ENCODE data around the gene TMEM239.

Gene TMEM239

DNA sequence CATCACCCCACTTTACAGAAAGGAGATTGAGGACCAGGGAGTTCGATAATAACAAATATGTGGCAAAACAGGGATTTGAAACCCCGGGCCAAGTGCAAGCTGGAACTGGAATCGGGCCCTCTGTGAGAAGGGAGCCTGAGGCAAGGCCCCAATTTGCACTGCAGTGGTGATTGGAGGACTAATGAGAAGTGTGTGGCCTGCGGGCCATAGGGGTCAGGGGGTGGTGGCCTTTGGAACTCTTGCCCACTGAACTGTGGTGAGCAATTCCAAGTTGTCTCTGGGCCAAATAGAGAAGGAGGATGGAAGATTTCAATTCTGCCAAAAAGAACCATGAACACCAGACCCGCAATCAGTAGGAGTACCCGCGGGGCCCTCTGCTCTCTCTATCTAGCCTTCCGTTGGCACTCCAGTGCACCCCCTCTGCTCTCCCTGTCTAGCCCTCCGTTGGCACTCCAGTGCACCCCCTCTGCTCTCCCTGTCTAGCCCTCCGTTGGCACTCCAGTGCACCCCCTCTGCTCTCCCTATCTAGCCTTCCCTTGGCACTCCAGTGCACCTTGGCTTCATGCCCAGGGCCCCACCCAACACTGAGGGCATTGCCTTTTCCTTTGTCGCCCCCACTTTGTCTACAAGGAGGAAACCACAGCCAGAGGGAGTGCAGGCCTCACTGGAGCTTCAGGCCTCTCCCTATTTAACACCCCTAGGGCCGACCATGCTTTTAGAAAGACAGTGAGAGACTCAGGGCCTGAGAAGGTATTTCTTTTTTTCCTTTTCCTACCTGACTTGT lies 51.1 kb downstream of the TMEM239 start:
- Histone ChIP-seq H2AFZ (ENCODE audit: low read length) (no peak overlapping the region), H3K79me2 (ENCODE audit: insufficient read depth, low read length) (no peaks in the 10 kb centered on the region), H3K9ac (ENCODE audit: low read depth, low read length, poor library complexity, severe bottlenecking) (peak overlapping the region; percentile 28), H3F3A (ENCODE audit: low read depth) (no peaks in the 10 kb centered on the region; the same call in 1 of the 2 replicates), H3K9me3 (ENCODE audit: insufficient read depth, low read depth, low read length) (no peaks in the 10 kb centered on the region), H3K27me3 (ENCODE audit: insufficient read depth, low read length, poor library complexity, severe bottlenecking) (no peaks in the 10 kb centered on the region), H3K4me3 (ENCODE audit: low read length, poor library complexity, severe bottlenecking) (no peak overlapping the region), H3K36me3 (ENCODE audit: insufficient read depth, low read length) (peaks cover 7% of the 10 kb centered on the region; the same call in 1 of the 2 replicates), H3K9me2 (replicated peaks; ENCODE audit: low read depth, low read length) (no peaks in the 10 kb centered on the region), H3K4me1 (ENCODE audit: insufficient read depth, low read length, poor library complexity, severe bottlenecking) (peaks cover 22% of the 10 kb centered on the region), H4K20me1 (ENCODE audit: insufficient read depth, low read length, poor library complexity, severe bottlenecking) (no peaks in the 10 kb centered on the region), H3K4me2 (ENCODE audit: low read depth, low read length, poor library complexity, severe bottlenecking) (peak overlapping the region; percentile 35)
- TF ChIP-seq EZH2phosphoT487 (IDR thresholded peaks at IDR 0.05; ENCODE audit: borderline replicate concordance), result no peak
- TF ChIP-seq, protein P1, sequence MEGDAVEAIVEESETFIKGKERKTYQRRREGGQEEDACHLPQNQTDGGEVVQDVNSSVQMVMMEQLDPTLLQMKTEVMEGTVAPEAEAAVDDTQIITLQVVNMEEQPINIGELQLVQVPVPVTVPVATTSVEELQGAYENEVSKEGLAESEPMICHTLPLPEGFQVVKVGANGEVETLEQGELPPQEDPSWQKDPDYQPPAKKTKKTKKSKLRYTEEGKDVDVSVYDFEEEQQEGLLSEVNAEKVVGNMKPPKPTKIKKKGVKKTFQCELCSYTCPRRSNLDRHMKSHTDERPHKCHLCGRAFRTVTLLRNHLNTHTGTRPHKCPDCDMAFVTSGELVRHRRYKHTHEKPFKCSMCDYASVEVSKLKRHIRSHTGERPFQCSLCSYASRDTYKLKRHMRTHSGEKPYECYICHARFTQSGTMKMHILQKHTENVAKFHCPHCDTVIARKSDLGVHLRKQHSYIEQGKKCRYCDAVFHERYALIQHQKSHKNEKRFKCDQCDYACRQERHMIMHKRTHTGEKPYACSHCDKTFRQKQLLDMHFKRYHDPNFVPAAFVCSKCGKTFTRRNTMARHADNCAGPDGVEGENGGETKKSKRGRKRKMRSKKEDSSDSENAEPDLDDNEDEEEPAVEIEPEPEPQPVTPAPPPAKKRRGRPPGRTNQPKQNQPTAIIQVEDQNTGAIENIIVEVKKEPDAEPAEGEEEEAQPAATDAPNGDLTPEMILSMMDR (conservative IDR thresholded peaks at IDR 0.05; ENCODE audit: low read length), result no peak
